ENCODE data around the gene POLR1A. TPM values are rescaled to one million over a fixed set of nuclear protein-coding genes. Genes with fewer than 3 reads are reported as not detected.

POLR1A gene
- total and polyA plus RNA-seq, 2 of the 13 experiments (the other 11 are each of a cell fraction or from before 2014, with no cell fraction given) = 7.2 to 39.9 TPM

- no peak for TF ChIP-seq ZEB1 (IDR thresholded peaks at IDR 0.05; ENCODE audit: insufficient replicate concordance, low read depth)
- no peak for TF ChIP-seq ZNF552 (CRISPR knock-in tag; IDR thresholded peaks at IDR 0.05; ENCODE audit: borderline replicate concordance)
- H3K4me3 ChIP-seq (replicated peaks in 1 of 3; ENCODE audit: insufficient read depth in 1 of 3, low read depth in 2 of 3, low read length in 3 of 3) = no peak overlapping the region
- H3K9me3 ChIP-seq (ENCODE audit: low read length) = no peaks in the 10 kb centered on the region
- no peak for ATAC-seq
- no peak for FAIRE-seq
- H3K9ac ChIP-seq (ENCODE audit: insufficient read depth, low read depth, low read length) = no peak overlapping the region
- no peak overlapping the region for H3K27ac ChIP-seq (ENCODE audit: extremely low read length, insufficient read depth, low read length)
- WGBS (ENCODE audit: low lambda C conversion rate) = 99% methylated on average over 12 of the region's 12 CpGs
- H2AFZ ChIP-seq (ENCODE audit: low read length) = no peak overlapping the region
- no peaks in the 10 kb centered on the region for H3K79me2 ChIP-seq (ENCODE audit: insufficient read depth, low read length)
- H3K27me3 ChIP-seq (ENCODE audit: control insufficient read depth in 1 of 2, insufficient read depth in 2 of 2, low read length in 2 of 2) = no peaks in the 10 kb centered on the region
- H4K20me1 ChIP-seq (ENCODE audit: insufficient read depth, low read length) = no peaks in the 10 kb centered on the region
- no peak overlapping the region for H3K4me2 ChIP-seq (ENCODE audit: low read depth, low read length)
- BruUV-seq (replicated peaks) = no TSS peak
- POLR2A ChIA-PET = no interaction called here
- in situ Hi-C loops (cut with HindIII; ENCODE audit: extremely low pct_ligation_motif_present, low pct_unique_long_range_greater_than_20kb) = no loop called here
- intact Hi-C loops (cut with micrococcal nuclease; ENCODE audit: unreplicated experiment) = no loop called here
- H3K36me3 ChIP-seq (replicated peaks in 1 of 2; ENCODE audit: control insufficient read depth in 1 of 2, insufficient read depth in 2 of 2, low read length in 2 of 2) = peaks cover 60 to 100% of the 10 kb centered on the region in 2 experiments
- CTCF ChIA-PET (ENCODE audit: low intra/inter-chr PET ratio, low total read pairs) = no interaction called here
- H3K4me1 ChIP-seq (ENCODE audit: insufficient read depth, low read length) = no peaks in the 10 kb centered on the region
- DNase-seq (ENCODE audit: low spot score) = no peak
Observed at GRCh38 chr2:86042256-86043168, 63.2 kb downstream of the POLR1A start.

GRCh38 chr2:86039963-86040655 lies 65.6 kb downstream of the POLR1A start:
- DNase-seq (ENCODE audit: low spot score) = no peak
- BruUV-seq (replicated peaks) = no TSS peak
- no peak overlapping the region for H3K9ac ChIP-seq (ENCODE audit: insufficient read depth, low read depth, low read length)
- H4K20me1 ChIP-seq (ENCODE audit: insufficient read depth, low read length) = no peaks in the 10 kb centered on the region
- H3K27ac ChIP-seq (ENCODE audit: extremely low read length, insufficient read depth, low read length) = no peak overlapping the region
- intact Hi-C loops (cut with micrococcal nuclease; ENCODE audit: unreplicated experiment) = no loop called here
- ATAC-seq = no peak
- H3K79me2 ChIP-seq (ENCODE audit: insufficient read depth, low read length) = no peaks in the 10 kb centered on the region
- 95% methylated on average over 11 of the region's 12 CpGs for WGBS (ENCODE audit: low lambda C conversion rate)
- FAIRE-seq = no peak
- no peak overlapping the region for H3K4me3 ChIP-seq (replicated peaks in 1 of 3; ENCODE audit: insufficient read depth in 1 of 3, low read depth in 2 of 3, low read length in 3 of 3)
- TF ChIP-seq RXRA (CRISPR knock-in tag; IDR thresholded peaks at IDR 0.05) (no peak), RBM22 (optimal IDR thresholded peaks at IDR 0.05; ENCODE audit: low read length) (peak; percentile 25), ZNF512 (CRISPR knock-in tag; IDR thresholded peaks at IDR 0.05) (no peak), ZNF576 (CRISPR knock-in tag; IDR thresholded peaks at IDR 0.05) (no peak)
- no peak overlapping the region for H3K4me2 ChIP-seq (ENCODE audit: low read depth, low read length)
- H3K9me3 ChIP-seq (ENCODE audit: low read length) = no peaks in the 10 kb centered on the region
- CTCF ChIA-PET (ENCODE audit: low intra/inter-chr PET ratio, low total read pairs) = no interaction called here
- in situ Hi-C loops (cut with HindIII; ENCODE audit: extremely low pct_ligation_motif_present, low pct_unique_long_range_greater_than_20kb) = no loop called here
- H3K36me3 ChIP-seq (replicated peaks in 1 of 2; ENCODE audit: control insufficient read depth in 1 of 2, insufficient read depth in 2 of 2, low read length in 2 of 2) = peaks cover 67 to 100% of the 10 kb centered on the region in 2 experiments
- POLR2A ChIA-PET = no interaction called here
- no peaks in the 10 kb centered on the region for H3K4me1 ChIP-seq (ENCODE audit: insufficient read depth, low read length)
- H2AFZ ChIP-seq (ENCODE audit: low read length) = no peak overlapping the region
- no peaks in the 10 kb centered on the region for H3K27me3 ChIP-seq (ENCODE audit: control insufficient read depth in 1 of 2, insufficient read depth in 2 of 2, low read length in 2 of 2)
